Measurements from ENCODE around the gene LBHD2.

- no peak for TF ChIP-seq YEATS2 (CRISPR knock-in tag; IDR thresholded peaks at IDR 0.05; ENCODE audit: borderline replicate concordance)
- no peak for TF ChIP-seq CEBPG (CRISPR knock-in tag; IDR thresholded peaks at IDR 0.05)
Measured at GRCh38 chr14:103135333-103136260, 51.6 kb downstream of the LBHD2 start.
